ENCODE measurements around the gene ZBTB6.
"Not testable (repeated sequence)": the region's sequence is repeated elsewhere in the genome, so short reads cannot be mapped to it uniquely, and the experiment has no call there.

Gene ZBTB6

DNA sequence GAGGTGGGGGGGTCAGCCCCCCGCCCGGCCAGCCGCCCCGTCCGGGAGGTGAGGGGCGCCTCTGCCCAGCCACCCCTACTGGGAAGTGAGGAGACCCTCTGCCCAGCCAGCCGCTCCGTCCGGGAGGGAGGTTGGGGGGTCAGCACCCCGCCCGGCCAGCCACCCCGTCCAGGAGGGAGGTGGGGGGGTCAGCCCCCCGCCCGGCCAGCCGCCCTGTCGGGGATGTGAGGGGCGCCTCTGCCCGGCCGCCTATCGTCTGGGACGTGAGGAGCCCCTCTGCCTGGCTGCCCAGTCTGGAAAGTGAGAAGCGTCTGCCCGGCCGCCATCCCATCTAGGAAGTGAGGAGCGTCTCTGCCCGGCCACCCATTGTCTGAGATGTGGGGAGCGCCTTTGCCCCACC is 45.8 kb downstream of the ZBTB6 start:
- H3K27ac ChIP-seq (ENCODE audit: insufficient read depth in 1 of 2, low read depth in 1 of 2, low read length in 2 of 2, poor library complexity in 1 of 2, severe bottlenecking in 2 of 2); H3K27me3 ChIP-seq (replicated peaks in 2 of 5; ENCODE audit: control insufficient read depth in 4 of 5, insufficient read depth in 5 of 5, low read length in 4 of 5); CTCF ChIA-PET; H3K4me1 ChIP-seq (ENCODE audit: control extremely low read depth in 1 of 4, control insufficient read depth in 4 of 4, insufficient read depth in 4 of 4, low read length in 3 of 4); POLR2A ChIA-PET; H3K9me3 ChIP-seq (ENCODE audit: control extremely low read depth in 1 of 5, control insufficient read depth in 4 of 5, insufficient read depth in 2 of 5, low read depth in 1 of 5, low read length in 4 of 5); H3K4me3 ChIP-seq (ENCODE audit: control insufficient read depth in 1 of 7, extremely low read depth in 1 of 7, insufficient read depth in 4 of 7, low read depth in 2 of 7, low read length in 6 of 7); DNase-seq: not testable (repeated sequence)
- H3K36me3 ChIP-seq (ENCODE audit: control insufficient read depth in 4 of 4, insufficient read depth in 4 of 4, low read length in 3 of 4): peaks cover 16 to 41% (median 27%) of the 10 kb centered on the region in 4 experiments
- WGBS (ENCODE audit: insufficient coverage): no CpG with 5 or more reads among the region's 27 CpGs

DNA sequence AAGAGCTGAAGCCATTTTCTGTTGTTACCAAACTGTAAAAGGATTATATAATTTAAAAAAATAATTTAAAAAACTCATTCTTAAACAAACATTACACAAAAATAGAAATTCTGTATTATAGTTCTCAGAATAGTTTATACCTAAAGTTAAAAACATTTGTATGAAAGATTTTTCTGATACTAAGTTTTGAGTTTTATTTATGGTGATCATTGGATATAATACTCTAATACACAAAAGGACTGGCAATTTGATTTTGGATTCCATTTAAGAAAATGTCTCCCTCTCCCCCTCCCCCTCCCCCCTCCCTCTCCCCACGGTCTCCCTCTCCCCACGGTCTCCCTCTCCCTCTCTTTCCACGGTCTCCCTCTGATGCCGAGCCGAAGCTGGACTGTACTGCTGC is 47.0 kb downstream of the ZBTB6 start:
- no peaks in the 10 kb centered on the region for H3K9me3 ChIP-seq (ENCODE audit: control extremely low read depth in 1 of 5, control insufficient read depth in 4 of 5, insufficient read depth in 2 of 5, low read depth in 1 of 5, low read length in 4 of 5)
- DNase-seq: no peak
- no peaks in the 10 kb centered on the region for H3K4me1 ChIP-seq (ENCODE audit: control extremely low read depth in 1 of 4, control insufficient read depth in 4 of 4, insufficient read depth in 4 of 4, low read length in 3 of 4)
- H3K4me3 ChIP-seq (ENCODE audit: control insufficient read depth in 1 of 7, extremely low read depth in 1 of 7, insufficient read depth in 4 of 7, low read depth in 2 of 7, low read length in 6 of 7): no peak overlapping the region
- CTCF ChIA-PET: no interaction called here
- no peak overlapping the region for H3K27ac ChIP-seq (ENCODE audit: insufficient read depth in 1 of 2, low read depth in 1 of 2, low read length in 2 of 2, poor library complexity in 1 of 2, severe bottlenecking in 2 of 2)
- POLR2A ChIA-PET: no interaction called here
- no peaks in the 10 kb centered on the region for H3K27me3 ChIP-seq (replicated peaks in 2 of 5; ENCODE audit: control insufficient read depth in 4 of 5, insufficient read depth in 5 of 5, low read length in 4 of 5)
- WGBS (ENCODE audit: insufficient coverage): no CpG with 5 or more reads among the region's 5 CpGs
- H3K36me3 ChIP-seq (ENCODE audit: control insufficient read depth in 4 of 4, insufficient read depth in 4 of 4, low read length in 3 of 4): peaks cover 12 to 36% (median 24%) of the 10 kb centered on the region in 4 experiments

DNA sequence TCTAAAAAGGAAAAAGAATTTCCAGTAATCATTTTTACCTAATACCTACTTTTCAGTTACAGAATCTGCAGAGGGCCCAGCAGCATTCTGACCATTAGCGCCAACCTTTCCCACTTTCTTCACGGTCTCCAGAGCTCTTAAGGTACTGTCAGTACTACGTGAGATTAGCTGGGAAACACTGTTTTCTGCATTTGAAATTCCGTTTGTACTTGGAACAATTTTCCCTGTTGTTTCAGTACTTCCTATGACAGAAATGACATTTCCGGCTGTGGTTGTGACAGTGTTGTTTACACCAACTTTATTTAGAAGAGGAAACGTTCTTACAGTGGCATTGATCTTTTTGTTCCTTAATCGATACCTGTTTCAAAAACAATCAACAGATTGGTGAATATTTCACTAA is 47.8 kb downstream of the ZBTB6 start:
- ChIA-PET POLR2A (no interaction called here), CTCF (interaction anchor here (1.2 kb wide), 1 partner anchor 30 kb away, joined by 3 read pairs; no protein-coding TSS in a partner anchor)
- Histone ChIP-seq H3K36me3 (ENCODE audit: control insufficient read depth in 4 of 4, insufficient read depth in 4 of 4, low read length in 3 of 4) (peaks cover 9 to 35% (median 23%) of the 10 kb centered on the region in 4 experiments), H3K9me3 (ENCODE audit: control extremely low read depth in 1 of 5, control insufficient read depth in 4 of 5, insufficient read depth in 2 of 5, low read depth in 1 of 5, low read length in 4 of 5) (no peaks in the 10 kb centered on the region), H3K4me3 (ENCODE audit: control insufficient read depth in 1 of 7, extremely low read depth in 1 of 7, insufficient read depth in 4 of 7, low read depth in 2 of 7, low read length in 6 of 7) (no peak overlapping the region), H3K27me3 (replicated peaks in 2 of 5; ENCODE audit: control insufficient read depth in 4 of 5, insufficient read depth in 5 of 5, low read length in 4 of 5) (no peaks in the 10 kb centered on the region), H3K4me1 (ENCODE audit: control extremely low read depth in 1 of 4, control insufficient read depth in 4 of 4, insufficient read depth in 4 of 4, low read length in 3 of 4) (no peaks in the 10 kb centered on the region), H3K27ac (ENCODE audit: insufficient read depth in 1 of 2, low read depth in 1 of 2, low read length in 2 of 2, poor library complexity in 1 of 2, severe bottlenecking in 2 of 2) (no peak overlapping the region)
- no peak for DNase-seq
- 97% methylated on average over 6 of the region's 7 CpGs for WGBS (ENCODE audit: insufficient coverage)

DNA sequence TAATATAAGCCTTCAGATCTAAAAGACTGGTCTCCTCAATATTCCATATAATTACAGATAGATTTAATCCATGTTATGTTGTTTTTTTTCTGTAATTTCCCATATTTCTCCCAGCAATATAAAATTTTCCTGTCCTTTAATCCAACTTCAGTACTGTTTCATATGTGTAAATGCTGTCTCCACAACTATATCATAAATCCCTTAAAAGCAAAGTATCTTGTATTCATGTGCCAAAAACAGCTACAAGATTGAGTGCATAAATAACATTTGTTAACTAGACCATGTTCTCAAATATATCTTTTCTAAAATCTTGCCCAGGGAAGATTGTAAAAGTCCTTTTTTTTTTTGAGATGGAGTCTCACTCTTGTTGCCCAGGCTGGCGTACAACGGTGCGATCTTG is 49.7 kb downstream of the ZBTB6 start:
- H3K4me3 ChIP-seq (ENCODE audit: control insufficient read depth in 1 of 7, extremely low read depth in 1 of 7, insufficient read depth in 4 of 7, low read depth in 2 of 7, low read length in 6 of 7): no peak overlapping the region
- no CpG with 5 or more reads among the region's 3 CpGs for WGBS (ENCODE audit: insufficient coverage)
- no peaks in the 10 kb centered on the region for H3K27me3 ChIP-seq (replicated peaks in 2 of 5; ENCODE audit: control insufficient read depth in 4 of 5, insufficient read depth in 5 of 5, low read length in 4 of 5)
- H3K4me1 ChIP-seq (ENCODE audit: control extremely low read depth in 1 of 4, control insufficient read depth in 4 of 4, insufficient read depth in 4 of 4, low read length in 3 of 4): peaks cover 0 to 3% (median 0%) of the 10 kb centered on the region in 4 experiments
- H3K36me3 ChIP-seq (ENCODE audit: control insufficient read depth in 4 of 4, insufficient read depth in 4 of 4, low read length in 3 of 4): peaks cover 18 to 48% (median 31%) of the 10 kb centered on the region in 4 experiments
- CTCF ChIA-PET: interaction anchor here (2.1 kb wide), 1 partner anchor 28 kb away, joined by 6 read pairs; no protein-coding TSS in a partner anchor
- H3K9me3 ChIP-seq (ENCODE audit: control extremely low read depth in 1 of 5, control insufficient read depth in 4 of 5, insufficient read depth in 2 of 5, low read depth in 1 of 5, low read length in 4 of 5): peaks cover 0 to 2% (median 0%) of the 10 kb centered on the region in 5 experiments
- POLR2A ChIA-PET: interaction anchor here (0.6 kb wide), 1 partner anchor 40 kb away, joined by 4 read pairs; no protein-coding TSS in a partner anchor
- no peak for DNase-seq
- no peak overlapping the region for H3K27ac ChIP-seq (ENCODE audit: insufficient read depth in 1 of 2, low read depth in 1 of 2, low read length in 2 of 2, poor library complexity in 1 of 2, severe bottlenecking in 2 of 2)

DNA sequence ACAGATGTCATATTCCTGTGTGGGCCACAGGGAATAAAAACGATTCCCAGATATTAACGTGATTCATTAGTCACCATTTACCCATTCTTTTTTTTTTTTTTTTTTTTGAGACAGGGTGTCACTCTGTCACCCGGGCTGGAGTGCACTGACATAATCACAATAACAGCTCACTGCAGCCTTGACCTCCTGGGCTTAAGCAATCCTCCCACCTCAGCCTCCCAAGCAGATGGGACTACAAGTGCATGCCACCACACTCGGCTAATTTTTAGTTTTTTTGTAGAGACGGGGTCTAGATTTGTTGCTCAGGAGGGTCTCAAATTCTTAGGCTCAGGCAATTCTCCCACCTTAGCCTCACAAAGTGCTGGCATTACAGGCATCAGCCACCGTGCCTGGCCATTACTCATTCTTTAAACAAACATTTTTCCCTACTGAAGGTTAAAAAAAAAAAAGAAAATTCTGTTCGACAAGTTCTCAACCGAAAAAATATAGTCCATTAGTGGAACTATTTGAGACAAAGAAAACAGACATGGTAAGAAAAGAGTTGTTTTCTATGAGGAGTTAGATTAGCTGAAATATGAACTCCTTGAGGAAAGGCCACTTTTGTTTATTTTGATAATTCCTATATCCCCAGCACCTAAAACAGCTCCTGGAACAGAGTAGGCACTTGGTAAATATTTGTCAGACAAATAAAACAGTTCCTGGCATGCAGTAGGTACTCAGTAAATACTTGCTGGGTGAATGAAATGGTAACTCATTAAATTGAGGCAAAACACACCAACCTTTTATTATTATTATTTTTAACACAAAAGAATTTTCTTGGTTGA is 52.6 kb downstream of the ZBTB6 start:
- POLR2A ChIA-PET: no interaction called here

More for the DNA sequence above, 52.6 kb downstream of the ZBTB6 start:
- H3K9me3 ChIP-seq (ENCODE audit: control extremely low read depth in 1 of 5, control insufficient read depth in 4 of 5, insufficient read depth in 2 of 5, low read depth in 1 of 5, low read length in 4 of 5): peaks cover 0 to 2% (median 0%) of the 10 kb centered on the region in 5 experiments
- H3K27ac ChIP-seq (ENCODE audit: insufficient read depth in 1 of 2, low read depth in 1 of 2, low read length in 2 of 2, poor library complexity in 1 of 2, severe bottlenecking in 2 of 2): no peak overlapping the region
- 87% methylated on average over 3 of the region's 8 CpGs for WGBS (ENCODE audit: insufficient coverage)
- peaks cover 0 to 6% (median 1%) of the 10 kb centered on the region in 4 experiments for H3K4me1 ChIP-seq (ENCODE audit: control extremely low read depth in 1 of 4, control insufficient read depth in 4 of 4, insufficient read depth in 4 of 4, low read length in 3 of 4)
- H3K36me3 ChIP-seq (ENCODE audit: control insufficient read depth in 4 of 4, insufficient read depth in 4 of 4, low read length in 3 of 4): peaks cover 24 to 64% (median 46%) of the 10 kb centered on the region in 4 experiments
- no peak for DNase-seq
- no peak overlapping the region for H3K4me3 ChIP-seq (ENCODE audit: control insufficient read depth in 1 of 7, extremely low read depth in 1 of 7, insufficient read depth in 4 of 7, low read depth in 2 of 7, low read length in 6 of 7)
- CTCF ChIA-PET: interaction anchor here (1.0 to 1.3 kb wide), 4 partner anchors 10 to 25 kb away, joined by 3 to 6 read pairs (median 4); no protein-coding TSS in a partner anchor
- no peaks in the 10 kb centered on the region for H3K27me3 ChIP-seq (replicated peaks in 2 of 5; ENCODE audit: control insufficient read depth in 4 of 5, insufficient read depth in 5 of 5, low read length in 4 of 5)

Measured in common myeloid progenitor, CD34-positive (primary cell).